IMR-90 (cell line): ENCODE results near the gene CBFA2T3. TPM values are rescaled to one million over a fixed set of nuclear protein-coding genes. Genes with fewer than 3 reads are reported as not detected.

Experiments
- ATAC-seq: fragments of 200-7000 bp; cut with Tn5 transposase; 2 replicates; pipeline ENCODE4 v1.9.1; 2020; ENCODE audit warnings: low read depth, mild to moderate bottlenecking, moderate library complexity
- BruUV-seq: library from RNA; stranded (reverse); fragments of 400-500 nt; replicated peaks from 2 replicates; lab custom pipeline; 2021; lab: Mats Ljungman, UMichigan
- CTCF ChIA-PET: fragments of 300-600 bp; formaldehyde crosslinking; extraction: SDS; loops from one replicate; lab custom pipeline; 2021; ENCODE audit warnings: antibody characterized with exemption; lab: Yijun Ruan, JAX
- POLR2A ChIA-PET: fragments of 300-600 bp; sonication (Branson Sonifier 250); formaldehyde crosslinking; loops from one replicate; lab custom pipeline; 2022; ENCODE audit warnings: antibody characterized with exemption; ENCODE audit not compliant: unreplicated experiment; lab: Charles Lee
- DNase-seq: peaks from one replicate; pipeline ENCODE4 v3.0.0; 2013
- H2AFZ ChIP-seq: replicated peaks from 2 replicates; pipeline ENCODE3; 2013; ENCODE audit warnings: low read length, mild to moderate bottlenecking; ENCODE audit not compliant: poor library complexity
- H2AK5ac ChIP-seq: 2 replicates; pipeline ENCODE4 v1.6.1; 2013; ENCODE audit warnings: low read depth, low read length, inconsistent platforms
- H2AK9ac ChIP-seq: replicated peaks from 2 replicates; pipeline ENCODE3; 2013; ENCODE audit warnings: mild to moderate bottlenecking, low read depth, low read length, moderate library complexity; ENCODE audit not compliant: poor library complexity
- H2BK120ac ChIP-seq: 2 replicates; pipeline ENCODE4 v1.6.1; 2013; ENCODE audit warnings: low read depth, low read length, inconsistent platforms
- H2BK15ac ChIP-seq: 3 replicates; pipeline ENCODE4 v1.6.1; 2013; ENCODE audit warnings: low read depth, low read length, inconsistent platforms
- H2BK20ac ChIP-seq: 2 replicates; pipeline ENCODE4 v1.6.1; 2013; ENCODE audit warnings: low read depth, mild to moderate bottlenecking, inconsistent platforms, low read length, moderate library complexity
- H2BK5ac ChIP-seq: 2 replicates; pipeline ENCODE4 v1.6.1; 2013; ENCODE audit warnings: mild to moderate bottlenecking, low read depth, low read length, inconsistent platforms; ENCODE audit not compliant: poor library complexity, severe bottlenecking
- H3K14ac ChIP-seq: replicated peaks from 2 replicates; pipeline ENCODE4 v1.6.1; 2013; ENCODE audit warnings: low read depth, low read length, inconsistent platforms
- H3K18ac ChIP-seq: 2 replicates; pipeline ENCODE4 v1.6.1; 2013; ENCODE audit warnings: low read depth, low read length, control low read depth
- H3K23ac ChIP-seq: 2 replicates; pipeline ENCODE4 v1.6.1; 2013; ENCODE audit warnings: low read depth, low read length, inconsistent platforms
- H3K27ac ChIP-seq: 2 replicates; pipeline ENCODE4 v1.5.1; 2013; ENCODE audit warnings: mild to moderate bottlenecking, control low read depth, low read length; ENCODE audit not compliant: insufficient read depth
- H3K27me3 ChIP-seq: 2 replicates; pipeline ENCODE4 v1.6.1; 2013; ENCODE audit warnings: low read length; ENCODE audit not compliant: control insufficient read depth, insufficient read depth
- H3K36me3 ChIP-seq: 2 replicates; pipeline ENCODE4 v1.6.1; 2013; ENCODE audit warnings: low read length, mixed read lengths; ENCODE audit not compliant: control insufficient read depth, insufficient read depth
- H3K4ac ChIP-seq: 2 replicates; pipeline ENCODE4 v1.6.1; 2013; ENCODE audit warnings: low read depth, low read length, inconsistent platforms
- H3K4me1 ChIP-seq: 2 replicates; pipeline ENCODE4 v1.6.1; 2013; ENCODE audit warnings: low read length, mixed read lengths; ENCODE audit not compliant: control insufficient read depth, insufficient read depth
- H3K4me2 ChIP-seq: 2 replicates; pipeline ENCODE4 v1.6.1; 2013; ENCODE audit warnings: low read depth, mild to moderate bottlenecking, control low read depth, low read length, moderate library complexity
- H3K4me3 ChIP-seq: 2 replicates; pipeline ENCODE4 v1.5.1; 2013; ENCODE audit warnings: low read depth, mild to moderate bottlenecking, control low read depth, low read length, moderate library complexity; ENCODE audit not compliant: insufficient read depth
- H3K56ac ChIP-seq: 2 replicates; pipeline ENCODE4 v1.6.1; 2013; ENCODE audit warnings: low read length, inconsistent platforms; ENCODE audit not compliant: insufficient read depth; ENCODE audit errors: extremely low read depth
- H3K79me1 ChIP-seq, 2 experiments: 2 replicates each; pipeline ENCODE4 v1.6.1; 2013; ENCODE audit warnings: low read length in 2 of 2, inconsistent platforms in 1 of 2, low read depth in 1 of 2
- H3K9ac ChIP-seq: 2 replicates; pipeline ENCODE4 v1.6.1; 2013; ENCODE audit warnings: low read depth, low read length, control low read depth
- H3K9me1 ChIP-seq: 2 replicates; pipeline ENCODE4 v1.6.1; 2013; ENCODE audit warnings: low read length, inconsistent platforms; ENCODE audit not compliant: insufficient read depth
- H3K9me3 ChIP-seq: 2 replicates; pipeline ENCODE4 v1.6.1; 2013; ENCODE audit warnings: low read length; ENCODE audit not compliant: control insufficient read depth, insufficient read depth
- H4K20me1 ChIP-seq: 2 replicates; pipeline ENCODE4 v1.6.1; 2013; ENCODE audit warnings: low read length, inconsistent platforms; ENCODE audit not compliant: insufficient read depth
- H4K5ac ChIP-seq: 2 replicates; pipeline ENCODE4 v1.6.1; 2013; ENCODE audit warnings: mild to moderate bottlenecking, low read depth, low read length, control low read depth
- H4K8ac ChIP-seq, 2 experiments: 2 replicates each; pipeline ENCODE4 v1.6.1; 2013; ENCODE audit warnings: low read depth in 2 of 2, low read length in 2 of 2, control low read depth in 1 of 2, inconsistent platforms in 1 of 2
- H4K91ac ChIP-seq: 2 replicates; pipeline ENCODE4 v1.6.1; 2013; ENCODE audit warnings: low read depth, low read length, inconsistent platforms; ENCODE audit not compliant: insufficient read depth
- MAZ ChIP-seq: IDR thresholded peaks from 2 replicates; pipeline ENCODE4 v1.6.1; 2012; ENCODE audit warnings: low read depth, mild to moderate bottlenecking, low read length, improper control_type of control experiment, moderate library complexity, borderline replicate concordance
- MXI1 ChIP-seq: IDR thresholded peaks from 2 replicates; pipeline ENCODE4 v1.6.1; 2012; ENCODE audit warnings: low read depth, mild to moderate bottlenecking, low read length, moderate library complexity, borderline replicate concordance
- POLR2A ChIP-seq: IDR thresholded peaks from 2 replicates; pipeline ENCODE4 v1.6.1; 2012; ENCODE audit warnings: mild to moderate bottlenecking, low read depth, low read length
- SMC3 ChIP-seq: fragments of 150-350 bp; IDR thresholded peaks from 2 replicates; pipeline ENCODE4 v1.6.1; 2016; ENCODE audit warnings: low read depth, mild to moderate bottlenecking, antibody characterized with exemption, low read length, moderate library complexity
- WGBS, 2 experiments: methylation state at CpG; one replicate each; pipeline versions ENCODE4 v1.1.5 to v1.1.7; 2013; ENCODE audit warnings: missing lambda C conversion rate in 2 of 2; ENCODE audit not compliant: insufficient read length in 1 of 2; ENCODE audit errors: extremely low coverage in 2 of 2; 5-methylcytosine and 5-hydroxymethylcytosine counted together
- dilution Hi-C: fragments of 300-500 bp; cut with HindIII; formaldehyde crosslinking; loops from one replicate; pipeline ENCODE4 v1.14.3; 2018; ENCODE audit warnings: low sequenced_read_pairs; ENCODE audit not compliant: unreplicated experiment
- in situ Hi-C: fragments of 300-500 bp; cut with MboI; formaldehyde crosslinking; loops from 3 replicates; pipeline ENCODE4 v1.14.3; 2019; ENCODE audit warnings: low sequenced_read_pairs, inconsistent platforms, mixed read lengths
- intact Hi-C: fragments of 100-400 bp; cut with micrococcal nuclease; formaldehyde crosslinking; loops from 2 replicates; pipeline ENCODE4 v1.10.0; 2022
- polyA plus RNA-seq, 3 experiments: library from polyadenylated mRNA; depleted of rRNA; stranded (reverse); fragments of >200 nt; gene quantifications; 2 replicates each; pipeline ENCODE4 v1.2.3, GENCODE V29; 2012; ENCODE audit warnings: low replicate concordance in 1 of 3
- total RNA-seq: library from RNA; depleted of rRNA; stranded (reverse); fragments of >200 nt; gene quantifications from 2 replicates; pipeline ENCODE4 v1.2.3, GENCODE V29; 2012
- TF ChIP-seq, protein P1 (sequence below): fragments of 150-350 bp; IDR thresholded peaks from 2 replicates; pipeline ENCODE4 v1.6.1; 2016; ENCODE audit warnings: low read depth, mild to moderate bottlenecking, low read length, moderate library complexity, borderline replicate concordance

Gene CBFA2T3
- total and polyA plus RNA-seq, 2 of the 4 experiments (the other 2 are of a cell fraction), result not detected

DNA sequence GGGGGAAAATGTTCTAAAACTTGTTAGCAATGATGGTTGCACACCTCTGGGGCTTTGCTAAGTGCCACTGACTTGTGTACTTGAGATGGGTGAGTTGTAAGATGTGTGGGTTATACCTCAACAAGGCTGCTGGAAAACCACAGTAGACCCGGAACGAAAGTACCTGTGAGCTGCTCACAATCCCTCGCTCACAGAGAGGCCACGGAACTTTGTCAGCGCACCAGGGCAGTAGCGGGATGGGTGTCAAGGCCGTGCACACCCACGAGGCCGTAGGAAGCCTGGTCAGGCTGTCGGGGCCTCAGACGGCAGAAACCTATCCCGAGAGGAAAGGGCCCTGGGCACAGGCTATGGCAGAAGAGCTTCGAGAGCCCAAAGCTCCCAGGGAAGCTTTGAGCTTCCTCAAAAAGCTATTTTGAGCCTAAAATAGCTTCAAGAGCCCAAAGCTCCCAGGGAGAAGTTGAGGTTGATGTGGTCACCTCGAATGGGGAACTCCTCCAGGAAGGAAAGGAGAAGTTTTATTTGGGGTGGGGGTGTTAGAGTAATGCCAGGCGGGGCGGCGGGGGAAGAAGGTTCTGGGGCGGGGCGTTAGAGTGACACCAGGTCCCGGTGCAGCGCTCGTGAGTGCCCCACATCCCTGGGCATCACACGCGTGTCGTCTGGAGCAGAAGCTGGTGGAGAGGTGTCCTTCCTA, 19.0 kb downstream of the CBFA2T3 start:
- BruUV-seq, result no TSS peak
- Histone ChIP-seq H4K8ac (no peak overlapping the region), H3K4ac (no peak overlapping the region), H3K9me3 (no peaks in the 10 kb centered on the region), H2BK5ac (no peak overlapping the region), H3K9ac (no peak overlapping the region), H3K23ac (no peak overlapping the region), H3K18ac (no peak overlapping the region), H3K14ac (no peak overlapping the region), H3K79me1 (no peaks in the 10 kb centered on the region), H2AK9ac (no peak overlapping the region), H2AFZ (no peak overlapping the region), H3K4me2 (no peak overlapping the region), H4K5ac (no peak overlapping the region), H2BK15ac (no peak overlapping the region), H2AK5ac (no peak overlapping the region), H3K36me3 (no peaks in the 10 kb centered on the region), H2BK120ac (no peak overlapping the region), H3K9me1 (no peaks in the 10 kb centered on the region), H3K27ac (no peak overlapping the region), H4K91ac (no peak overlapping the region), H3K56ac (no peak overlapping the region), H3K27me3 (peaks cover 39% of the 10 kb centered on the region), H3K4me1 (no peaks in the 10 kb centered on the region), H4K20me1 (no peaks in the 10 kb centered on the region), H3K4me3 (no peak overlapping the region), H2BK20ac (no peak overlapping the region)
- WGBS, 2 experiments, result 59% methylated on average over 10 of the region's 25 CpGs; no CpG with 5 or more reads in 1 of the 2 experiments
- in situ Hi-C loops (no loop called here), intact Hi-C loops (no loop called here), dilution Hi-C loops (no loop called here)
- ATAC-seq, result no peak
- ChIA-PET POLR2A (no interaction called here), CTCF (no interaction called here)
- no peak for DNase-seq
- TF ChIP-seq, protein P1, sequence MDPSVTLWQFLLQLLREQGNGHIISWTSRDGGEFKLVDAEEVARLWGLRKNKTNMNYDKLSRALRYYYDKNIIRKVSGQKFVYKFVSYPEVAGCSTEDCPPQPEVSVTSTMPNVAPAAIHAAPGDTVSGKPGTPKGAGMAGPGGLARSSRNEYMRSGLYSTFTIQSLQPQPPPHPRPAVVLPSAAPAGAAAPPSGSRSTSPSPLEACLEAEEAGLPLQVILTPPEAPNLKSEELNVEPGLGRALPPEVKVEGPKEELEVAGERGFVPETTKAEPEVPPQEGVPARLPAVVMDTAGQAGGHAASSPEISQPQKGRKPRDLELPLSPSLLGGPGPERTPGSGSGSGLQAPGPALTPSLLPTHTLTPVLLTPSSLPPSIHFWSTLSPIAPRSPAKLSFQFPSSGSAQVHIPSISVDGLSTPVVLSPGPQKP, result no peak
- TF ChIP-seq MXI1 (no peak), POLR2A (no peak), SMC3 (no peak), MAZ (no peak)
